Hindlimb muscle (tissue), 1 donor: ENCODE data around the gene CA9. TPM values are rescaled to one million over a fixed set of nuclear protein-coding genes. Genes with fewer than 3 reads are reported as not detected.

Experiments used
- DNase-seq: peaks from one replicate; pipeline ENCODE4 v3.0.0-alpha.2; 2013
- polyA plus RNA-seq: library from polyadenylated mRNA; unstranded; fragments of 120-200 nt; gene quantifications from one replicate; pipeline ENCODE4 v1.2.1, GENCODE V29; 2013; ENCODE audit not compliant: insufficient read length

CA9 gene
- polyA plus RNA-seq, 1 donor: 0.50 TPM

DNA sequence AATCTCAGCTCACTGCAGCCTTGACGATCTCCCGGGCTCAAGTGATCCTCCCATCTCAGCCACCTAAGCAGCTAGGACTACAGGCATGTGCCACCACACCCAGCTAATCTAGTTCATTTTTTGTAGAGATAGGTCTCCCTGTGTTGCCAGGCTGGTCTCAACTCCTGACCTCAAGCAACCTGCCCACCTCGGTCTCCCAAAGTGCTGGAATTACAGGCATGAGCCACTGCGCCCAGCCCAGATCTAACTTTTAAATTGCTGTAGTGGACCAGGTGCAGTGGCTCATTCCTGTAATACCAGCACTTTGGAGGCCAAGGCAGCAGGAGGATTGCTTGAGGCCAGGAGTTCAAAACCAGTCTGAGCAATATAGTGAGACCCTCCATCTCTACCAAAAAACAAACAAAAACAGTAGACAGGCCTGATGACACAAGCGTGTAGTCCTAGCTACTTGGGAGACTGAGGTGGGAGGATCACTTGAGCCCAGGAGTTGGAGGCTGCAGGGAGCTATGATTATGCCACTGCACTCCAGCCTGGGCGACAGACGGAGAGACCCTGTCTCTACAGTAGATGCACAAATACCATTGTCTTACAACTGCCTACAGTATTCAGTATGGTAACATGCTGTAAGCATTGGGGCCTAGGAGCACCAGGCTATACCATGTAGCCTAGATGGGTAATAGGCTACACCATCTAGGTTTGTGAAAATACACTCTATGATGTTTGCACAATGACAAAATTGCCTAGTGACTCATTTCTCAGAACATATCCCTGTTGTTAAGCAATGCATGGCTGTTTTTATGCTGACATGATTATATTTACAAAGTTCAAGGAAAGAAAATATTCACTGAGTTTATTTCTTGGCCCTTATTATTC, 21.5 kb upstream of the CA9 start:
- DNase-seq: no peak

DNA sequence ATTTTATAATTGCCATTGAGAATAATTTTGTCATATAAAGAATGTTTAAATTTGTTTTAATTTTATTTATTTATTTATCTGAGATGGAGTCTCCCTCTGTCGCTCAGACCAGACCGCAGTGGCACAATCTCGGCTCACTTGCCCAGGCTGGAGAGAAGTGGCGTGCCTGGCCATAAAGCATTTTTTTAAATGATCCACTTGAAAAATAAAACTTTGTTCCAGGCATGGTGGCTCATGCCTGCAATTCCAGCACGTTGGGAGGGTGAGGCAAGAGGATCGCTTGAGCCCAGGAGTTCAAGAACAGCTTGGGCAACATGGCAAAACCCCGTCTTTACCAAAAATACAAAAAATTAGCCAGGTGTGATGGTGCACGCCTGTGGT, 20.9 kb upstream of the CA9 start:
- DNase-seq: no peak

GRCh38 chr9:35653611-35654010, 20.1 kb upstream of the CA9 start:
- no peak for DNase-seq

- DNase-seq: no peak
Measured at GRCh38 chr9:35656348-35656747, 17.4 kb upstream of the CA9 start.

DNA sequence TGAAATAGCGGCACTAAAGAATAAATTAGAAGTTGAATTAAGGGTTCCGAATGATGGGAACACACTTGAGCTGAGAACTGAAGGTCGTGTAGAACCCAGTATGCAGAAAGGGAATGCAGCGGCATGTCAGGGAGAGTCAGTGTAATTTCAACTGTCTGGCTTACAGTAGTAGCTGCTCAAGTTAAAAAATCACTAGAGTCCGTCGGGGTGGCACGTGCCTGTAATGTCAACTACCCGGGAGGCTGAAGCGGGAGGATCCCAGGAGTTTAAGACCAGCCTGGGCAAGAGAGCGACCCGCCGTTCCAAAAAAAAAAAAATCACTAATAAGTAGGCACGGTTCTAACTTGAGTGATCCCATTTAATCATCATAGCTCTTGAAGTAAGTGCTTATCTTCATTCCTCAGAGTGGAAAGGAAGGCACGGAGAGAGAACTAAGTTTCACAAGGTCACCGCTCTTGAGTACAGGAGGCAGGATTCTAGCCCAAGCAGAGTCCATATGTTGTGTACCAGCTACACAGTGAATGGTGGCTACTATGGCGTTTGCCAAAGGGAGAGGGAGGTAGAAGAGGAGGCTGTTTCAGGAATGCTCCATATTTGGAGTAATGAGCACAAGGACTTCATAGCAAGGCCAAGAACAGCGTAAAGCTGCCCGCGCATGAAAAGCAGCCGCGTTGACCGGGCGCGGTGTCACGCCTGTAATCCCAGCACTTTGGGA, 16.7 kb upstream of the CA9 start:
- DNase-seq: no peak

DNA sequence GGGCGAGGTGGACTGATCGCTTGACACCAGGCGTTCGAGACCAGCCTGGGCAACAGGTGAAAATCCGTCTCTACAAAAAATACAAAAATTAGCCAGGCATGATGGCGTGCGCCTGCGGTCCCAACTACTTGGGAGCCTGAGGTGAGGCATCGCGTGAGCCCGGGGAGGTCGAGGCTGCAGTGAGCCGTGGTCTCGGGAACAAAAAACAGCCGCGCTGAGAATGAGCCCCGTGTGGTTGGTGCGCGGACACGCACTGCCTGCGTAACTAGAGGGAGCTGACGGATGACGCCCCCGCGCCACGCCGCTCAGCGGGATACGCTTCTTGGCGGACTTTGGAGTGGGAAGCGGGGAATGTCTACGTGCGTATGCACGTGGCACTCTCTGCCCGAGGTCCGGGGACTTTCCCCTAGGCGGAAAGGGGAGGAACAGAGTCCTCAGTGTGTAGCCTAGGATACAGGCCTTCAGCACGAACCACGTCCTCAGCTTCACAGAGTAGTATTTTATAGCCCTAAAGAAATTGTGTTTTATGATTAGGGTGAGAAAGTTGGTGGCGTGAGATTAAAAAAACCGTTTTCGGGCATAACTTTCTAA, 16.1 kb upstream of the CA9 start, which contains the start of gene RMRP:
Gene RMRP (minus strand): TSS at position 474 of the 591 bp plus-strand sequence.
- DNase-seq: peak; percentile 98

DNA sequence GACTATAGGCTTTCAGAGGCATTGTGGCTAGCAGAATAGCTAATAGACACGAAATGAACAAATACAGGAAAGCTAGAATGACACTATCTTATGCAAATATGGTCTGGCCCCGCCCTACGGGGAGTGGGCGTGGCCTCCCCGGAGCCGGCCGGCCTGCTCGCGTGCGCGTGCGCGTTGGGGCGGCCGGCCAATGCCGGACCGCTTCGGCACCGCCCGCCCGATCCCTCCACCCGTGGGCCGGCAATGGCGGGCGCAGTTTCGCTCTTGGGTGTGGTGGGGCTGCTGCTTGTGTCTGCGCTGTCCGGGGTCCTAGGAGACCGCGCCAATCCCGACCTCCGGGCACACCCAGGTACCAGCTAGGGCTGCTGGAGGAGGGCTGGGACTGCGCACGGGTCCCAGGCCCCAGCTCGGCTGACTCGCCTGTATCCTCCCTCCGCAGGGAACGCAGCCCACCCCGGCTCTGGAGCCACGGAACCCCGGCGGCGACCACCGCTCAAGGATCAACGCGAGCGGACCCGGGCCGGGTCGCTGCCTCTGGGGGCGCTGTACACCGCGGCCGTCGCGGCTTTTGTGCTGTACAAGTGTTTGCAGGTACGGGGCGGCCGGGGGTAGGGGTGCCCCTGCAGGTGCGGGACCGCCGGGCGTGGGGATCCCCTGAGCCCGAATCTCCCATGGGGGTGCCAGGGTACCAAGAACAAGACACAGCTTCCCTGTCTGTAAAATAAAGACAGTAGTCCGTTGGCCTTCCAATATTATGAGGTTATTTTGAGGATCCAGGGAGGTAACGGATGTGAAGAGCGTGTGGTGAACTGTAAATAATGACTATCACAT, 15.4 kb upstream of the CA9 start, which contains the start of gene CCDC107:
Gene CCDC107 (plus strand): TSS at position 156 of the 831 bp plus-strand sequence. CDS start 88 bp downstream, at position 244.
- peak; percentile 93 for DNase-seq

GRCh38 chr9:35658968-35659220, 14.8 kb upstream of the CA9 start:
- DNase-seq: no peak

DNA sequence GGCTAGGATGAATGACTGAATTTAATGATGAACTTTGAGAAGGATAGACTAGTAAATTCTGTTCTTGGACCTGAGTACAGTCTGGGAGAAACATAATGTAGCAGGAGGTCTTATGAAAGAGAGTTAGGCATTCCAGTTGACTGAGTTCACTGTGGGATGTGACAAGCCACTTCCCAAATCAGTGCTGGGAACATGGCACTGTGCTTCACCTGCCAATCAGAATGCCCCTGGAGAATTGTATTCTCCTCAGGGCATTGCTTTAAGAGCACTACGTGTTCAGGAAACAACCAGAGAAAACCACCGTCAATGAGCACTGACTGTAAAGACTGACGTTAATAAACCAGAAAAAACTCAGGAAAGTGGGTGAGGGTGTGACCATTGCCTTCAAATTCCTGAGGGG, 14.4 kb upstream of the CA9 start:
- DNase-seq: no peak

DNA sequence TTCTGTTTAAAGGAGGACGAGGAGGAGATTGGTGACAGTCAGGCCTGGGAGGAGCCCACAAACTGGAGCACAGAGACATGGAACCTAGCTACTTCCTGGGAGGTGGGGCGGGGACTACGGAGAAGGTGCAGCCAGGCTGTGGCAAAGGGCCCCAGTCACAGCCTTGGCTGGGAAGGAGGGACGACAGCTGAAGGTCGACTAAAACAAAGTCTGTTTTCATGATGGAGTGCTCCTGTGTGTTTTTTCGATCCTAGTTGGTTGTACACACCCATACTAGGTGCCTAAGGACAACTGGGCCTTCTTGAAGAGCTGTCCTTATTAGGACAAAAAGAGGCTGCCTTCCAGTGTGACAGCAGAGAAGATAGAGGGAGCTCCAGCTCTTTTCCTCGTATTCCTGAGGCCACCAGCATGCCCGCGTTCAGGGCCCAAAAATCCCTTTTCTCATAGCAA, 12.7 kb upstream of the CA9 start:
- DNase-seq: no peak

- no peak for DNase-seq
Measured at GRCh38 chr9:35661756-35662350, 11.9 kb upstream of the CA9 start.

DNA sequence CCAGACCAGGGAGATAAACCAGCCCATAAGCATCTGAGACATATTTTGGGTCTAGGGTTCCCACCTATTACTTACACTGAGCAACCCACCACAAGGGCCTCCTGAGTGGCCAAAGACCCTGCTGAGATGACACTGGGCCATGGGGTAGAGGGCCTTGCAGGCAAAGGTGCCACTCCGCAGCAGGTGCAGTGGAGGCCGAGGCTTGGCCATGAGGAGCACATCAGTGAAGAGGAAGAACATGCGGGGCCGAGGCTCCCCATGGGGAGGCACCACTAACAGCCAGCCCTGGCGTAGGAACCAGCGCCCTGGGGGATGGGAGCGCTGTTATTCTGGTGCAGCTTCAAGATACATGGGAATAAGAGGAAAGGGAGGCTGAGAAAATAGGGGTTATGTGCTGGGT, 11.3 kb upstream of the CA9 start:
- DNase-seq: no peak

DNA sequence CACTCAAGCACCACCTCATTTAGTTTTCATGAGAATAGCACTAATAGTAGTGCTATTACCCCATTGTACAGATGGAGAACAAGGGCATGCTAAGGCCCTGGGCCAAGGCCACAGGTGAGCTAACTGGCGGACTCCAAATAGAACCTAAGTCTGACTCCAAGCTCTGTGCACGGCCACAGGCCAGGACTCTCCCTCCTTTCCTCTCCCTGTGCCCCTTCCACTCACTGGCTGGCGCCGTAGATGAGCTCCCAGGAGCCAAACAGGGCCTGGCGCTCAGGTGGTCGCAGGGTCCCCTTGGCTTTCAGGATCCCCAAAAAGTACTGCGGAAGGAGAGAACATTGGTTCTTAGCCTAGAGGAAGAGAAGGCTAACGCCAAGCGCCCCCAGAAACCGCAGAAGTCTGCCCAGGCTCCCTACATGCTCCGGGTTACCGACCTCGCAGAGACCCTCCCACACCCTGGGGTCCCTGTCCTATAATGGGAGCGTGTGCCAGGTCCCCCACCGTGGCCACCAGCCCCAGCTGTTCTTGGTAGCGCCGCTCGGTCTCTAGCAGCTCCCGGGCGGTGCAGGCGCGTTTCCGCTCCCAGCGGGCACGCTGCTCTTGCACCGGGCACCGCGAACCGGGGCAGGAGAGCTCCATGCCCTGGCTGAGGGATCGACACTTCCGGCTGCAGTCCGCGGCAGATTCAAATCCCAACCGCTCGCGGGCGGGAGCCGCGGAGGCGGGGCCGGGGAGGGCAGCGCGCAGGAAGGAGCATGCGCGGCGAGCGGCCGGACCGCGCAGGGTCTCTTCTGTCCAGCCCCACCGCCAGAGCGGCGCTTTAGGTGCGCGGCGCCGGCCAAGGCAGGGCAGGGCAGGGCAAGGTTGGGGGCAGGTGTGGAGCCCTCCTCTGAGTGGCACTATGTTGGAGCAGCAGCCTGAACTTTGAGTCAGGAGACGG, 8.9 kb upstream of the CA9 start, which contains the start of gene ARHGEF39:
Gene ARHGEF39 (minus strand): TSS at position 665 of the 940 bp plus-strand sequence. CDS start 26 bp downstream, at position 639.
- peak; percentile 83 for DNase-seq

- DNase-seq: no peak
Measured at GRCh38 chr9:35665471-35665818, 8.3 kb upstream of the CA9 start.

DNA sequence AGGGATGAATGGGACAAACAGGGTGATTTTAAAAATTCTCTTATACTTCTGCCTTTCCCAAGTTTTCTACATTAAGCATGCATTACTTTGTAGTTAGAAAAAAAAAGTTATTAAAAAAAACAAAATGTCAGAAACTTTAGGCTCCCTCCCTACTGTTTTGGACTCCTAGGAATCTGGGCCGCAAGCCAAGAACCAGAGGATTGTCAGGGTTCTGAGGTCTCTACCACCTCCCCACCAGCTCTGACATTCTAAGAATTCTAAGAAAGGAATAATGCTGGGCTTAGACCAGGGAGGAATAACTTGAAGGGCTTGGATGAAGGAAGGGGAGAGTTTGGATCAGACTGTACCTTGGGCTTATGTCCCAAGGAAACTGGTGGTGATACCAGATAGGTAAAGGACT, 7.7 kb upstream of the CA9 start:
- no peak for DNase-seq

DNA sequence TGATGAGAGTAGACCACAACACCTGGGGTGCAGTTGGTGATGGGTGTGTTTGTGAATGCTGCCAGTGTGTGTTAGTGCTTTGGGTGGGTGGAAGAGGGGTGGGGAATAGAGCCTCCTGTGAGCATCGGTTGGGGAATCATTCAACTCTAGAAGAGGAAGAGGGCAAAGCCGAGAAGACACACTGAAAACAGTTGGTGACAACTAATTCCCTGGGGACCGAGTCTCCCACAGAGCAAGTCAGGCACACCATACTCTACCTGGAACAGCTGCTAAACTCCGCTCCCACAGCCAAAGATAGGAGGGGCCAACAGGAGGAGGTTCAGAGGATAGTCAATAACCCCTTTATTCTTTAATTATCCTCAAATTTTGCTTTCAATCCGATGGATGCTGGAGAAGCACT, 7.2 kb upstream of the CA9 start:
- DNase-seq: no peak

GRCh38 chr9:35667939-35668338, 5.8 kb upstream of the CA9 start:
- DNase-seq: no peak

- no peak for DNase-seq
Measured at GRCh38 chr9:35669331-35670145, 4.2 kb upstream of the CA9 start.

DNA sequence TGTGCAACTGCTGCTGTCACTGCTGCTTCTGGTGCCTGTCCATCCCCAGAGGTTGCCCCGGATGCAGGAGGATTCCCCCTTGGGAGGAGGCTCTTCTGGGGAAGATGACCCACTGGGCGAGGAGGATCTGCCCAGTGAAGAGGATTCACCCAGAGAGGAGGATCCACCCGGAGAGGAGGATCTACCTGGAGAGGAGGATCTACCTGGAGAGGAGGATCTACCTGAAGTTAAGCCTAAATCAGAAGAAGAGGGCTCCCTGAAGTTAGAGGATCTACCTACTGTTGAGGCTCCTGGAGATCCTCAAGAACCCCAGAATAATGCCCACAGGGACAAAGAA, 265 bp downstream of the CA9 start:
- no peak for DNase-seq

DNA sequence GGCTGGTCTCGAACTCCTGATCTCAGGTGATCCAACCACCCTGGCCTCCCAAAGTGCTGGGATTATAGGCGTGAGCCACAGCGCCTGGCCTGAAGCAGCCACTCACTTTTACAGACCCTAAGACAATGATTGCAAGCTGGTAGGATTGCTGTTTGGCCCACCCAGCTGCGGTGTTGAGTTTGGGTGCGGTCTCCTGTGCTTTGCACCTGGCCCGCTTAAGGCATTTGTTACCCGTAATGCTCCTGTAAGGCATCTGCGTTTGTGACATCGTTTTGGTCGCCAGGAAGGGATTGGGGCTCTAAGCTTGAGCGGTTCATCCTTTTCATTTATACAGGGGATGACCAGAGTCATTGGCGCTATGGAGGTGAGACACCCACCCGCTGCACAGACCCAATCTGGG, 1.5 kb downstream of the CA9 start:
- DNase-seq: no peak
